Measurements from ENCODE around the gene LIMCH1. TPM values are rescaled to one million over a fixed set of nuclear protein-coding genes. Genes with fewer than 3 reads are reported as not detected.
"Not testable (repeated sequence)": the region's sequence is repeated elsewhere in the genome, so short reads cannot be mapped to it uniquely, and the experiment has no call there.

LIMCH1 gene
- total RNA-seq, 1 experiment from 2014 or later, result 19.7 TPM

GRCh38 chr4:41640906-41641305, 102.9 kb downstream of the LIMCH1 start:
- CTCF ChIA-PET, result no interaction called here
- no peaks in the 10 kb centered on the region for H3K79me2 ChIP-seq (ENCODE audit: low read length)
- H2AFZ ChIP-seq (ENCODE audit: low read length), result no peak overlapping the region
- no peaks in the 10 kb centered on the region for H3K36me3 ChIP-seq (ENCODE audit: low read depth, low read length)
- no peaks in the 10 kb centered on the region for H3F3A ChIP-seq (ENCODE audit: low read length, unreplicated experiment)
- no peaks in the 10 kb centered on the region for H3K27me3 ChIP-seq (ENCODE audit: low read length)
- intact Hi-C loops (cut with micrococcal nuclease), result no loop called here
- TF ChIP-seq CTCF (conservative IDR thresholded peaks at IDR 0.05; ENCODE audit: low read depth, low read length) (no peak), EZH2phosphoT487 (IDR thresholded peaks at IDR 0.05; ENCODE audit: borderline replicate concordance, low read length) (no peak), EZH2 (IDR thresholded peaks at IDR 0.05; ENCODE audit: low read length, unreplicated experiment) (no peak)
- no peak overlapping the region for H3K9ac ChIP-seq (ENCODE audit: low read length)
- H3K27ac ChIP-seq (ENCODE audit: low read length), result no peak overlapping the region
- no peak overlapping the region for H3K4me2 ChIP-seq (ENCODE audit: low read length)
- H4K20me1 ChIP-seq (ENCODE audit: low read length), result no peaks in the 10 kb centered on the region
- BruUV-seq (replicated peaks), result no TSS peak
- ATAC-seq (no peak), DNase-seq (no peak)
- H3K9me2 ChIP-seq (replicated peaks; ENCODE audit: low read length), result no peaks in the 10 kb centered on the region
- no peaks in the 10 kb centered on the region for H3K9me3 ChIP-seq (ENCODE audit: low read length)
- no peak overlapping the region for H3K4me3 ChIP-seq (ENCODE audit: low read length)
- H3K4me1 ChIP-seq (ENCODE audit: insufficient read depth, low read length), result no peaks in the 10 kb centered on the region
- POLR2A ChIA-PET (ENCODE audit: unreplicated experiment), result no interaction called here

GRCh38 chr4:41642746-41643145, 104.8 kb downstream of the LIMCH1 start:
- H3K9ac ChIP-seq (ENCODE audit: low read length); H4K20me1 ChIP-seq (ENCODE audit: low read length); BruUV-seq (replicated peaks); H3F3A ChIP-seq (ENCODE audit: low read length, unreplicated experiment); H3K4me3 ChIP-seq (ENCODE audit: low read length); H3K27me3 ChIP-seq (ENCODE audit: low read length); ATAC-seq; H3K4me1 ChIP-seq (ENCODE audit: insufficient read depth, low read length); H3K79me2 ChIP-seq (ENCODE audit: low read length); POLR2A ChIA-PET (ENCODE audit: unreplicated experiment); H3K27ac ChIP-seq (ENCODE audit: low read length); intact Hi-C loops (cut with micrococcal nuclease); DNase-seq; H3K9me2 ChIP-seq (replicated peaks; ENCODE audit: low read length); H2AFZ ChIP-seq (ENCODE audit: low read length); H3K4me2 ChIP-seq (ENCODE audit: low read length); H3K36me3 ChIP-seq (ENCODE audit: low read depth, low read length); H3K9me3 ChIP-seq (ENCODE audit: low read length): not testable (repeated sequence)
- CTCF ChIA-PET, result interaction anchor here (0.6 kb wide), 1 partner anchor 1980 kb away, joined by 4 read pairs; no protein-coding TSS in a partner anchor

- Histone ChIP-seq H3K4me3 (ENCODE audit: low read length) (no peak overlapping the region), H3K9ac (ENCODE audit: low read length) (no peak overlapping the region), H2AFZ (ENCODE audit: low read length) (no peak overlapping the region), H3K4me2 (ENCODE audit: low read length) (no peak overlapping the region), H3K79me2 (ENCODE audit: low read length) (no peaks in the 10 kb centered on the region), H3K27me3 (ENCODE audit: low read length) (no peaks in the 10 kb centered on the region), H3K36me3 (ENCODE audit: low read depth, low read length) (no peaks in the 10 kb centered on the region; the same call in 1 of the 2 replicates), H3F3A (ENCODE audit: low read length, unreplicated experiment) (no peaks in the 10 kb centered on the region), H4K20me1 (ENCODE audit: low read length) (no peaks in the 10 kb centered on the region), H3K9me2 (replicated peaks; ENCODE audit: low read length) (no peaks in the 10 kb centered on the region), H3K27ac (ENCODE audit: low read length) (no peak overlapping the region), H3K4me1 (ENCODE audit: insufficient read depth, low read length) (no peaks in the 10 kb centered on the region), H3K9me3 (ENCODE audit: low read length) (no peaks in the 10 kb centered on the region)
- ATAC-seq (no peak), DNase-seq (no peak)
- ChIA-PET POLR2A (ENCODE audit: unreplicated experiment) (no interaction called here), CTCF (no interaction called here)
- intact Hi-C loops (cut with micrococcal nuclease), result no loop called here
- BruUV-seq (replicated peaks), result no TSS peak
- no peak for TF ChIP-seq EZH2phosphoT487 (IDR thresholded peaks at IDR 0.05; ENCODE audit: borderline replicate concordance, low read length)
- no peak for TF ChIP-seq CTCF (conservative IDR thresholded peaks at IDR 0.05; ENCODE audit: low read depth, low read length)
- no peak for TF ChIP-seq EZH2 (IDR thresholded peaks at IDR 0.05; ENCODE audit: low read length, unreplicated experiment)
Measured at GRCh38 chr4:41643331-41643730, 105.4 kb downstream of the LIMCH1 start.

Data from PC-3 (cell line).